Measurements from ENCODE around the gene ITFG1.

DNA sequence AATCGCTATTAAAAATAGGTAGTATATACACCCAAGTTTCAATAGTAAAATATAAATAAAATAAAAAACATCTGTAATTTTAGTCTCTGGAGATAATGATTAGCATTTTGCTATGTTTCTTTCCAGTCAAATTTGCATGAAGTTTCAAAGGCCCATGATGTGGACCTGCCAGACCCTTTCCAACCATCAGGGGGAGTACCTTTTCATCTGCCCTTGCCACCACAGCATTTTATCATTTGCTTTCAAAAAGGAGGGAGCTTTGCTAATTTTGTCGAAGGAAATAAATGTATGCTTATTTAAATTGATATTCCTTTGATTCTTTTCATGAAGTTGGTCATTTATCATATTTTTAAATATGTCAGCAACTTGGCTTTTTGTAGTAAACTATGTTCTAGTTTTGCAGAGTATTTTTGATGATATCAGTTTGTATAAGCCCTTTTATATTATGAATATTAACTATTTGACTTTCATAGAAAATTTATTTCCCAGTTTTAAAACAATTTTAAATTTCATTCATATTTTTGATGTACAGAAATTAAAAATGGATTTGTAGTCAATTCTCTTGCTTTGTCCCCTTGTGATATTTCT, 201.9 kb downstream of the ITFG1 start:
- TF ChIP-seq, protein P1, sequence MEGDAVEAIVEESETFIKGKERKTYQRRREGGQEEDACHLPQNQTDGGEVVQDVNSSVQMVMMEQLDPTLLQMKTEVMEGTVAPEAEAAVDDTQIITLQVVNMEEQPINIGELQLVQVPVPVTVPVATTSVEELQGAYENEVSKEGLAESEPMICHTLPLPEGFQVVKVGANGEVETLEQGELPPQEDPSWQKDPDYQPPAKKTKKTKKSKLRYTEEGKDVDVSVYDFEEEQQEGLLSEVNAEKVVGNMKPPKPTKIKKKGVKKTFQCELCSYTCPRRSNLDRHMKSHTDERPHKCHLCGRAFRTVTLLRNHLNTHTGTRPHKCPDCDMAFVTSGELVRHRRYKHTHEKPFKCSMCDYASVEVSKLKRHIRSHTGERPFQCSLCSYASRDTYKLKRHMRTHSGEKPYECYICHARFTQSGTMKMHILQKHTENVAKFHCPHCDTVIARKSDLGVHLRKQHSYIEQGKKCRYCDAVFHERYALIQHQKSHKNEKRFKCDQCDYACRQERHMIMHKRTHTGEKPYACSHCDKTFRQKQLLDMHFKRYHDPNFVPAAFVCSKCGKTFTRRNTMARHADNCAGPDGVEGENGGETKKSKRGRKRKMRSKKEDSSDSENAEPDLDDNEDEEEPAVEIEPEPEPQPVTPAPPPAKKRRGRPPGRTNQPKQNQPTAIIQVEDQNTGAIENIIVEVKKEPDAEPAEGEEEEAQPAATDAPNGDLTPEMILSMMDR (conservative IDR thresholded peaks at IDR 0.05; ENCODE audit: low read length), result peak; percentile 88
- no peak for TF ChIP-seq EZH2phosphoT487 (IDR thresholded peaks at IDR 0.05; ENCODE audit: borderline replicate concordance, low read depth, low read length)

Measured in OCI-LY7 (cell line).